ENCODE measurements around the gene SGMS1. TPM values are rescaled to one million over a fixed set of nuclear protein-coding genes. Genes with fewer than 3 reads are reported as not detected.

The SGMS1 gene
- total RNA-seq, 2 donors from 2014 or later, result 32.5 to 35.9 TPM

DNA sequence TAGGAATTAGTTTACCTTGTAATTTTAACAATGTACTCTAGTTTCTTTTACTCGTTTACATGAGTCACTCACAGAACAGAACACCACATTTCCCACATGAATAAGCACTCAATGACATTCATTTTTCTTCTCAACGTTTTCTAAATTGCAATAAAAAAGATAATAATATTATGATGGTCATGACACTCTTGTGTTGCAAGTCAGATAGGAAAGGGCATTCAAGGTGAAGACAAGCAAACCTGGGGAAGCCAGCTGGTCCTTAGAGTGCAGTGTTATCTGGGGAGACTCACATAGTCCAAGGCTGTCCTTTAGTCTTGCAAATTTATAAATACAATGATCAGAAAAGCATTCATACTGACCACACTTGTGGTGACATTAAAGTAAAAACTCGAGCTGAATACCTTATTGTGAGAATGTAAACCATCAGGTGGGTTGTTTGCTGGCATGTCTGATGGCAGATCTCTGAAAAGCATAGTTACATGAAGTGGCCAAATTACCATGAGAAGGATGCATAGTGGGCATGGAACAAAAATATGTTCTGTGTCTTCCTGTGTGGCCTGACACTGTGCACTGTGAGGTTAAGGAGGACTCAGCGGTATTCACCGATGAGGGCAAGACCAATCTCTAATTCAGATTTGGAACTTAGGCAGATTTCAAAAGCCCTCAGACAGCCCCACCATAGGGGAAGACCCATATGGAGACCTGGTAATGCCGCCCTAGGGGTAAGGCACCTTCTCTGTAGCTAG, 213.5 kb downstream of the SGMS1 start:
- Histone ChIP-seq H3K4me3 (no peak overlapping the region), H3K4me1 (peaks cover 0 to 20% of the 10 kb centered on the region in 2 donors), H3K9me3 (no peaks in the 10 kb centered on the region), H3K36me3 (no peaks in the 10 kb centered on the region), H3K27me3 (no peaks in the 10 kb centered on the region), H3K27ac (no peak overlapping the region)
- TF ChIP-seq, protein P1, sequence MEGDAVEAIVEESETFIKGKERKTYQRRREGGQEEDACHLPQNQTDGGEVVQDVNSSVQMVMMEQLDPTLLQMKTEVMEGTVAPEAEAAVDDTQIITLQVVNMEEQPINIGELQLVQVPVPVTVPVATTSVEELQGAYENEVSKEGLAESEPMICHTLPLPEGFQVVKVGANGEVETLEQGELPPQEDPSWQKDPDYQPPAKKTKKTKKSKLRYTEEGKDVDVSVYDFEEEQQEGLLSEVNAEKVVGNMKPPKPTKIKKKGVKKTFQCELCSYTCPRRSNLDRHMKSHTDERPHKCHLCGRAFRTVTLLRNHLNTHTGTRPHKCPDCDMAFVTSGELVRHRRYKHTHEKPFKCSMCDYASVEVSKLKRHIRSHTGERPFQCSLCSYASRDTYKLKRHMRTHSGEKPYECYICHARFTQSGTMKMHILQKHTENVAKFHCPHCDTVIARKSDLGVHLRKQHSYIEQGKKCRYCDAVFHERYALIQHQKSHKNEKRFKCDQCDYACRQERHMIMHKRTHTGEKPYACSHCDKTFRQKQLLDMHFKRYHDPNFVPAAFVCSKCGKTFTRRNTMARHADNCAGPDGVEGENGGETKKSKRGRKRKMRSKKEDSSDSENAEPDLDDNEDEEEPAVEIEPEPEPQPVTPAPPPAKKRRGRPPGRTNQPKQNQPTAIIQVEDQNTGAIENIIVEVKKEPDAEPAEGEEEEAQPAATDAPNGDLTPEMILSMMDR (IDR thresholded peaks at IDR 0.05), result no peak
- DNase-seq (ENCODE audit: low spot score), result no peak

DNA sequence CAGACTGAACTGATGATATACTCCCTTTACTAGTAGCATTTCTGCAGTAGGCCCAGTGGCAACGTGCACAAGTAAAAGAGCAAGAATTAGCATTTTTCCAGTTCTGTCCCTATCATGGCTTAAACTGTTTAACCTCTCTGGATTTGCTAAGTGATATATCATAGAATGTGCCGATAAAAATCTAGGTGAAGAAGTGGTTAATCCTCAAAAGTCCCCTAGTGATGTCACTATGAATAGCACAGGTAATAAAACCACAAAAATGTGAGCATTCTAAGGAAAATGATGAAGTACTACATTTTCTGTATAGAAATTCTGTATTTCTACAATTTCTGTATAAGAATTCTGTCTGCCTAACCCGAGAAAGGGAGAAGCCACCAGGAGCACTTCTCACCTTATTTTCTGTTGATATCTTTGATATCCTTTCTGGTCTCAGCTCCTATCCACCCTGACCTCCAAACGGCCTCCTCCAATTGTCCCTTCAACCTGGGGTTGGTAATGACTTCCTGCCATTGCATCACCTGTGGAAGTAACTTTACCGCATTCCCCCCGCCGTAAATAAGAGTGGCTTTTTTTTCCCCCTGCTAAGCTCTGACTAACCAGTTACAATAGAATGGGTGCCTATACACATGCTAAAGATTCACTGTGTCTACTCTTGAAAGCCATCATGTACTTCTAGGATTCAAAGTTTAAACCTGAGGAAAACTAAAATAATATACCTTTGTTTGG, 216.5 kb downstream of the SGMS1 start:
- no peak for DNase-seq (ENCODE audit: low spot score)
- H3K9me3 ChIP-seq, result no peaks in the 10 kb centered on the region
- H3K36me3 ChIP-seq, result no peaks in the 10 kb centered on the region
- TF ChIP-seq, protein P1 (IDR thresholded peaks at IDR 0.05), result no peak
- no peak overlapping the region for H3K27ac ChIP-seq
- no peaks in the 10 kb centered on the region for H3K27me3 ChIP-seq
- peaks cover 0 to 5% of the 10 kb centered on the region in 2 donors for H3K4me1 ChIP-seq
- H3K4me3 ChIP-seq, result no peak overlapping the region

DNA sequence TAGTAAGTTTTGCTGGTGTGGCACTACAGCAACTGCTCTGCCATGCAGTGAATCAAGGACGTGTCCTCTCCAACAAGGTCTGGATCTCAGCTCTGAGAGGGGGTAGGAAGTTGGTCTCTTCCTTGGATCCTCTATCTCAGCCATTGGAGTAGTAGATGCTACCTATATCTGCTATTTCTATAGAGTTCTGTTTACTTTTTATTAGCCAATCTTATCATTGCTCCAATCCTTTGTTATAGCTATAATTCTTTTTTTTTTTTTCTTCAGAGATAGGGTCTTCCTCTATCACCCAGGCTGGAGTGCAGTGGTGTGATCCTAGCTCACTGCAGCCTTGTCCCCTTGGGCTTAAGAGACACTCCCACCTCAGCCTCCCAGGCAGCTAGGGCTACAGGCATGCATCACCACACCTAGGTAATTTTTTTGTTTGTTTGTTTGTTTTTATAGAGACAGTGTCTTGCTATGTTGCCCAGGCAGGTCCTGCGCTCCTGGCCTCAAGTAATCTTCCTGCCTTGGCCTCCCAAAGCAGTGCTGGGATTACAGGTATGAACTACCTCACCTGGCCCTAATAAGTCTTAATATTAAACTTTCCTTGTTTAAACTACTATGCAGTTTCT, 217.2 kb downstream of the SGMS1 start:
- DNase-seq (ENCODE audit: low spot score), result no peak
- Histone ChIP-seq H3K27ac (no peak overlapping the region), H3K27me3 (no peaks in the 10 kb centered on the region), H3K4me1 (no peaks in the 10 kb centered on the region), H3K36me3 (no peaks in the 10 kb centered on the region), H3K4me3 (no peak overlapping the region), H3K9me3 (no peaks in the 10 kb centered on the region)
- TF ChIP-seq, protein P1 (IDR thresholded peaks at IDR 0.05), result no peak

DNA sequence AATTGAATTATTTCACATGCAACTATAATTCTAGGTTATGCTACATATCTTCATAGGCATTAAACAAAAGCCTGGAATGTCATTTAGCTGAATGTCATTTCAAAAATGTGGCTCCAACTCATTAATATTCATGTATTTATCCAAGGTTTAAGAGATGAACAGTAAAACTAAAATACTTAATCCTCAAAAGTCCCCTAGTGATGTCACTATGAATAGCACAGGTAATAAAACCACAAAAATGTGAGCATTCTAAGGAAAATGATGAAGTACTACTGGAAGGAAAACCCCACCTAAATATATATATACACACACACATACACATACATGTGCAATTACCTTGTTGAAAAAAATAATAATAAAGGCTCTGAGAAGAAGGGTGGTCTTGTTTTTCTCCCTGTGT, 218.0 kb downstream of the SGMS1 start:
- Histone ChIP-seq H3K27me3 (no peaks in the 10 kb centered on the region), H3K9me3 (no peaks in the 10 kb centered on the region), H3K4me3 (no peak overlapping the region), H3K36me3 (no peaks in the 10 kb centered on the region), H3K27ac (no peak overlapping the region), H3K4me1 (no peaks in the 10 kb centered on the region)
- no peak for DNase-seq (ENCODE audit: low spot score)
- TF ChIP-seq, protein P1 (IDR thresholded peaks at IDR 0.05), result no peak

DNA sequence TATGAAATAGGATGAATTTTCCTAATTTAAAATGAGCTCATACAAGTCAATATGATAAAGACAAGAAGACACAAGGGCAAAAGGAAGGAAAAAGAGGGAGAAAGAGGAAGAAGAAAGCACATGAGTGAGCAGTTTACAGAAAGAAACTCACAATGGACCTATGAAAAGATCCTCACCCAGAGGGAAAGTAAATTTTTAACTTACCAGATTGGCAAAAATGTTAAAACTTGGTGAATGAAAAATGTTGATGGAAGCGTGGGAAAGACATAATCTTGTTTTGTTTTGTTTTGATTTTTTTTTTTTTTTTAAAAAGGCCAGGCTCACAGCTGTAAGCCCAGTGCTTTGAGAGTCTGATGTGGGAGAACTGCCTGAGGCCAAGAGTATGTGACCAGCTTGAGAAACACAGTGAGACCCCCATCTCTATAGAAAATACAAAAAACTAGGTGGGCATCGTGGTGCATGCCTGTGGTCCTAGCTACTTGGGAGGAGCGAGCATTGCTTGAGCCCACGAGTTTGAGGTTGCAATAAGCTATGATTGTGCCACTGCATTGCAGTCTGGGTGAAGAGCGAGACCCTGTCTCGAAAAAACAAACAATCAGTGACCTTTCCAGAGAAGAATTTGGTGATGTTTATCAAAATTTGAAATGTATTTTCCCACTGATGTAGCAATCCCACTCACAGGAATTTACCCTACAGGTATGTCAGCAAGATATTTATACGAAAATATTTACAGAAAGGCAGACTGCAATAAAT, 219.6 kb downstream of the SGMS1 start:
- Histone ChIP-seq H3K27ac (no peak overlapping the region), H3K36me3 (no peaks in the 10 kb centered on the region), H3K27me3 (no peaks in the 10 kb centered on the region), H3K4me1 (no peaks in the 10 kb centered on the region), H3K4me3 (no peak overlapping the region), H3K9me3 (no peaks in the 10 kb centered on the region)
- no peak for DNase-seq (ENCODE audit: low spot score)
- TF ChIP-seq, protein P1 (IDR thresholded peaks at IDR 0.05), result no peak

Data from right atrium auricular region (tissue), 2 donors.